Neural progenitor cell (in vitro differentiated cells): ENCODE results near the gene SNX15.

Experiments
- CTCF ChIP-seq: fragments of 200-600 bp; sonication (generic); IDR thresholded peaks from 2 replicates; pipeline ENCODE4 v1.5.1; 2017; ENCODE audit warnings: antibody characterized with exemption, mild to moderate bottlenecking
- EZH2 ChIP-seq: fragments of 200-600 bp; sonication (generic); IDR thresholded peaks from 2 replicates; pipeline ENCODE4 v1.6.1; 2017; ENCODE audit warnings: antibody characterized with exemption, mild to moderate bottlenecking, moderate library complexity
- EZH2phosphoT487 ChIP-seq: fragments of 200-600 bp; sonication (generic); IDR thresholded peaks from 2 replicates; pipeline ENCODE4 v1.6.1; 2017; ENCODE audit warnings: antibody characterized with exemption

GRCh38 chr11:65016705-65017104 is 10.5 kb upstream of the SNX15 start:
- TF ChIP-seq CTCF (no peak), EZH2 (no peak), EZH2phosphoT487 (no peak)
